ENCODE data around the gene TRANK1. TPM values are rescaled to one million over a fixed set of nuclear protein-coding genes. Genes with fewer than 3 reads are reported as not detected.

TRANK1 gene
- total RNA-seq (10 to 100 TPM; 12.4 to 40.0 TPM), polyA plus RNA-seq (1 to 10 TPM; 2.9 to 8.1 TPM)

DNA sequence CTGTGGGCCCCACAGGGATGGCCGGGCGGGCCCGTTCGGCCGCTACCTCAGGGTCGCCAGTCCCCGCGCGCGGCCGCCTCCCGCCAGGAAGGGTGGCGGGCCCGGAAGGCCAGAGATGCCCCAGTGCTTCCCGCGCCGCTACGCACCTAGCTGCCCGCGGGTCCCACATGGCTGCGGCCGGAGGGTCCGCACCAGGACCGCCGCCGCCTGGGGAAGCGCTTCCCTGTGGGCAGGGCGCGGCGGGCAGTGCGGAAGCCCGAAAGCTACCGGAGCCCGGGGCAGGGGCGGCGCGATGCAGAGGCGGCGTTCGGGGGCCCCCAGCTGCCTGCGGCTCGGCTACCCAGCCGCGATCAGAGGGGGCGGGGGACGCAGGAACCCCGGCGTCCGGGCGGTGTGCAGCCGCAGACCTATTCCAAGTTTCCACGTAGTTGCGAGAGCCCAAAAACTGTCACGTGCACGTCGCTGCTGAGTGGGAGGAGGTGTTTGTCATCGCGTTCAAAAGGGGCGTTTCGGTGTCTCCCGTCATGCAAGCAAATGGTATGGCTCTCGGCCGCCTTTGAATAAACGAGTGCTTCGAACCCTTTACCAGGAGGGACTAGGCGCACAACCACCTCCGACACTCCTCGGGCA lies at the start of gene TRANK1:
Gene TRANK1, minus strand, starts transcription at position 414 of the 630 bp plus-strand sequence. Its CDS starts 245 bp downstream, at position 169.
- peak within 1 kb of the TSS; percentile 82 to 89 for H3K27ac ChIP-seq (ENCODE audit: low read depth in 1 of 2, low read length in 2 of 2)
- no peaks in the 10 kb centered on the region for H3K36me3 ChIP-seq (ENCODE audit: control insufficient read depth in 4 of 4, insufficient read depth in 3 of 4, low read depth in 1 of 4, low read length in 3 of 4)
- peak; percentile 70 for DNase-seq (ENCODE audit: low spot score)
- H3K9me3 ChIP-seq (ENCODE audit: control insufficient read depth in 4 of 4, low read length in 3 of 4): peaks cover 0 to 2% (median 0%) of the 10 kb centered on the region in 4 donors
- peaks cover 5 to 13% (median 9%) of the 10 kb centered on the region in 4 donors for H3K4me1 ChIP-seq (ENCODE audit: control insufficient read depth in 4 of 4, insufficient read depth in 4 of 4, low read length in 3 of 4)
- H3K9ac ChIP-seq (ENCODE audit: low read depth in 1 of 2, low read length in 2 of 2): peak within 1 kb of the TSS; percentile 71 to 83
- peak within 1 kb of the TSS; percentile 75 to 92 (median 83) for H3K4me3 ChIP-seq (ENCODE audit: low read depth in 1 of 3, low read length in 3 of 3)
- no peaks in the 10 kb centered on the region for H3K27me3 ChIP-seq (ENCODE audit: control insufficient read depth in 4 of 4, insufficient read depth in 4 of 4, low read length in 3 of 4)
- TF ChIP-seq, protein P1, sequence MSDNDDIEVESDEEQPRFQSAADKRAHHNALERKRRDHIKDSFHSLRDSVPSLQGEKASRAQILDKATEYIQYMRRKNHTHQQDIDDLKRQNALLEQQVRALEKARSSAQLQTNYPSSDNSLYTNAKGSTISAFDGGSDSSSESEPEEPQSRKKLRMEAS (IDR thresholded peaks at IDR 0.05): no peak
- TF ChIP-seq FOXA2 (IDR thresholded peaks at IDR 0.05) (no peak), GABPA (IDR thresholded peaks at IDR 0.05 in 1 of 2, conservative IDR thresholded peaks at IDR 0.05 in 1 of 2) (no peak), HNF4G (IDR thresholded peaks at IDR 0.05) (no peak), YY1 (IDR thresholded peaks at IDR 0.05) (no peak), SP1 (IDR thresholded peaks at IDR 0.05) (no peak), FOXA1 (IDR thresholded peaks at IDR 0.05) (no peak), JUND (IDR thresholded peaks at IDR 0.05) (no peak), RAD21 (IDR thresholded peaks at IDR 0.05) (no peak), HNF4A (conservative IDR thresholded peaks at IDR 0.05) (no peak), NR2F2 (IDR thresholded peaks at IDR 0.05) (no peak), EGR1 (IDR thresholded peaks at IDR 0.05; ENCODE audit: low read depth in 2 of 2) (no peak)
- TF ChIP-seq, protein P2, sequence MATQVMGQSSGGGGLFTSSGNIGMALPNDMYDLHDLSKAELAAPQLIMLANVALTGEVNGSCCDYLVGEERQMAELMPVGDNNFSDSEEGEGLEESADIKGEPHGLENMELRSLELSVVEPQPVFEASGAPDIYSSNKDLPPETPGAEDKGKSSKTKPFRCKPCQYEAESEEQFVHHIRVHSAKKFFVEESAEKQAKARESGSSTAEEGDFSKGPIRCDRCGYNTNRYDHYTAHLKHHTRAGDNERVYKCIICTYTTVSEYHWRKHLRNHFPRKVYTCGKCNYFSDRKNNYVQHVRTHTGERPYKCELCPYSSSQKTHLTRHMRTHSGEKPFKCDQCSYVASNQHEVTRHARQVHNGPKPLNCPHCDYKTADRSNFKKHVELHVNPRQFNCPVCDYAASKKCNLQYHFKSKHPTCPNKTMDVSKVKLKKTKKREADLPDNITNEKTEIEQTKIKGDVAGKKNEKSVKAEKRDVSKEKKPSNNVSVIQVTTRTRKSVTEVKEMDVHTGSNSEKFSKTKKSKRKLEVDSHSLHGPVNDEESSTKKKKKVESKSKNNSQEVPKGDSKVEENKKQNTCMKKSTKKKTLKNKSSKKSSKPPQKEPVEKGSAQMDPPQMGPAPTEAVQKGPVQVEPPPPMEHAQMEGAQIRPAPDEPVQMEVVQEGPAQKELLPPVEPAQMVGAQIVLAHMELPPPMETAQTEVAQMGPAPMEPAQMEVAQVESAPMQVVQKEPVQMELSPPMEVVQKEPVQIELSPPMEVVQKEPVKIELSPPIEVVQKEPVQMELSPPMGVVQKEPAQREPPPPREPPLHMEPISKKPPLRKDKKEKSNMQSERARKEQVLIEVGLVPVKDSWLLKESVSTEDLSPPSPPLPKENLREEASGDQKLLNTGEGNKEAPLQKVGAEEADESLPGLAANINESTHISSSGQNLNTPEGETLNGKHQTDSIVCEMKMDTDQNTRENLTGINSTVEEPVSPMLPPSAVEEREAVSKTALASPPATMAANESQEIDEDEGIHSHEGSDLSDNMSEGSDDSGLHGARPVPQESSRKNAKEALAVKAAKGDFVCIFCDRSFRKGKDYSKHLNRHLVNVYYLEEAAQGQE (IDR thresholded peaks at IDR 0.05): no peak
- TF ChIP-seq, protein P3, sequence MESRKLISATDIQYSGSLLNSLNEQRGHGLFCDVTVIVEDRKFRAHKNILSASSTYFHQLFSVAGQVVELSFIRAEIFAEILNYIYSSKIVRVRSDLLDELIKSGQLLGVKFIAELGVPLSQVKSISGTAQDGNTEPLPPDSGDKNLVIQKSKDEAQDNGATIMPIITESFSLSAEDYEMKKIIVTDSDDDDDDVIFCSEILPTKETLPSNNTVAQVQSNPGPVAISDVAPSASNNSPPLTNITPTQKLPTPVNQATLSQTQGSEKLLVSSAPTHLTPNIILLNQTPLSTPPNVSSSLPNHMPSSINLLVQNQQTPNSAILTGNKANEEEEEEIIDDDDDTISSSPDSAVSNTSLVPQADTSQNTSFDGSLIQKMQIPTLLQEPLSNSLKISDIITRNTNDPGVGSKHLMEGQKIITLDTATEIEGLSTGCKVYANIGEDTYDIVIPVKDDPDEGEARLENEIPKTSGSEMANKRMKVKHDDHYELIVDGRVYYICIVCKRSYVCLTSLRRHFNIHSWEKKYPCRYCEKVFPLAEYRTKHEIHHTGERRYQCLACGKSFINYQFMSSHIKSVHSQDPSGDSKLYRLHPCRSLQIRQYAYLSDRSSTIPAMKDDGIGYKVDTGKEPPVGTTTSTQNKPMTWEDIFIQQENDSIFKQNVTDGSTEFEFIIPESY (IDR thresholded peaks at IDR 0.05): no peak
- TF ChIP-seq, protein P4, sequence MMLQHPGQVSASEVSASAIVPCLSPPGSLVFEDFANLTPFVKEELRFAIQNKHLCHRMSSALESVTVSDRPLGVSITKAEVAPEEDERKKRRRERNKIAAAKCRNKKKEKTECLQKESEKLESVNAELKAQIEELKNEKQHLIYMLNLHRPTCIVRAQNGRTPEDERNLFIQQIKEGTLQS (IDR thresholded peaks at IDR 0.05): no peak
- 2% methylated on average over 68 of the region's 68 CpGs for WGBS
